Kasumi-1 (cell line): ENCODE measurements around the gene TCIRG1.
A peak's percentile ranks its signal among the peaks of the same experiment; 100 is the strongest.

Experiments
- DNase-seq, 2 experiments: peaks; one replicate each; lab custom pipeline; 2025; lab: John Stamatoyannopoulos, UW

Gene TCIRG1

GRCh38 chr11:68004551-68005335 is 34.1 kb upstream of the TCIRG1 start:
- DNase-seq = no peak

- DNase-seq = no peak
Observed at GRCh38 chr11:68006606-68007166, 32.1 kb upstream of the TCIRG1 start.

- no peak for DNase-seq
Observed at GRCh38 chr11:68007498-68008380, 31.1 kb upstream of the TCIRG1 start.

GRCh38 chr11:68008381-68009337 is 30.2 kb upstream of the TCIRG1 start:
- peak; percentile 54 to 68 for DNase-seq

GRCh38 chr11:68009391-68010089 is 29.3 kb upstream of the TCIRG1 start:
- peak; percentile 44 to 65 for DNase-seq

GRCh38 chr11:68010090-68011041 is 28.5 kb upstream of the TCIRG1 start, which contains the start of gene ALDH3B1:
TSS of gene ALDH3B1 (plus strand) at chr11:68010327. CDS start at chr11:68015298, 4,971 bp downstream.
- peak; percentile 80 to 87 for DNase-seq

GRCh38 chr11:68011051-68011943 is 27.5 kb upstream of the TCIRG1 start:
- peak; percentile 48 to 59 for DNase-seq

- DNase-seq = no peak
Observed at GRCh38 chr11:68012044-68012842, 26.6 kb upstream of the TCIRG1 start.

GRCh38 chr11:68012843-68013610 is 25.8 kb upstream of the TCIRG1 start:
- DNase-seq = no peak

- DNase-seq = no peak
Observed at GRCh38 chr11:68013611-68014156, 25.1 kb upstream of the TCIRG1 start.

GRCh38 chr11:68014157-68014946 is 24.5 kb upstream of the TCIRG1 start:
- DNase-seq = peak in 1 of 2 experiments; percentile 15

GRCh38 chr11:68014947-68015447 is 23.8 kb upstream of the TCIRG1 start:
- no peak for DNase-seq

GRCh38 chr11:68015467-68015866 is 23.4 kb upstream of the TCIRG1 start:
- no peak for DNase-seq

- no peak for DNase-seq
Observed at GRCh38 chr11:68016161-68016903, 22.5 kb upstream of the TCIRG1 start.
